Ascending aorta (tissue), 2 donors: ENCODE measurements around the gene DGKI. TPM values are rescaled to one million over a fixed set of nuclear protein-coding genes. Genes with fewer than 3 reads are reported as not detected.

Source experiments
- DNase-seq, 2 donors: peaks; one replicate each; pipeline ENCODE4 v3.0.0-alpha.2; 2019; ENCODE audit warnings: low spot score in 2 of 2
- H3K27ac ChIP-seq, 2 donors: fragments of 200-600 bp; sonication (generic); one replicate each; pipeline ENCODE4 v1.5.1; 2016 to 2017; ENCODE audit warnings: mild to moderate bottlenecking in 1 of 2
- H3K27me3 ChIP-seq: fragments of 200-600 bp; sonication (generic); one replicate; pipeline ENCODE4 v1.5.1; 2017
- H3K36me3 ChIP-seq, 2 donors: fragments of 200-600 bp; sonication (generic); one replicate each; pipeline ENCODE4 v1.5.1; 2016
- H3K4me1 ChIP-seq, 2 donors: fragments of 200-600 bp; sonication (generic); one replicate each; pipeline ENCODE4 v1.5.1; 2016 to 2017; ENCODE audit warnings: mild to moderate bottlenecking in 1 of 2
- H3K4me3 ChIP-seq, 2 donors: fragments of 200-600 bp; sonication (generic); one replicate each; pipeline ENCODE4 v1.5.1; 2016 to 2017; ENCODE audit warnings: mild to moderate bottlenecking in 1 of 2
- H3K9me3 ChIP-seq, 2 donors: fragments of 200-600 bp; sonication (generic); one replicate each; pipeline ENCODE4 v1.5.1; 2016
- intact Hi-C: fragments of 100-400 bp; cut with DNase I; formaldehyde crosslinking; loops from one replicate; pipeline ENCODE4 v1.15.1; 2023
- total RNA-seq: library from RNA; depleted of rRNA; stranded (reverse); fragments of >200 nt; gene quantifications from one replicate; pipeline ENCODE4 v1.1.0, GENCODE V29; 2016
- TF ChIP-seq, protein P1 (sequence below), 3 experiments: fragments of 200-600 bp in 2 of 3; fragments of 450-650 bp in 1 of 3; sonication (generic) in 2 of 3; IDR thresholded peaks; one replicate each; pipeline ENCODE4 v1.5.1; 2016 to 2019; ENCODE audit warnings: antibody characterized with exemption in 3 of 3, mild to moderate bottlenecking in 1 of 3, moderate library complexity in 1 of 3

The DGKI gene
- total RNA-seq, 1 donor from 2014 or later = 13.4 TPM

DNA sequence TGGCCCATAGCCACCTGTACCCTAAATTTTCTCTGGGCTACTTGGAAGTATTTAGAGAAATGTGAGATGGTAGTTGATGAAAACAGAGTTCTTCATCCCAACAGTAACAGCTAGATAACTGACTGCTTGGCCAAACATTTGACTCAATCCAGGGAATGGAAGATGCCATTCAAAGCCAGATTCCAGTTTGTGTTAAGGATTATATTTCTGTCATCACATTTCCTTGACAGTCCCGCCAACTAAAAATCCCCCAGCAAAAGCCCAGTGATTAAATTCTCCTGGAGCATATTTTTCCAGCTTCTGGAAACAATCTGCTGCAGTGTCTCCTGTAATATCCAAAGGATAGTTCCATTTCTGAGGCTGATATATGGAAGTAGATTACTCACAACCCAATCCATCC lies 457.9 kb downstream of the DGKI start:
- DNase-seq = no peak
- peaks cover 0 to 5% of the 10 kb centered on the region in 2 donors for H3K36me3 ChIP-seq
- intact Hi-C loops = no loop called here
- TF ChIP-seq, protein P1, sequence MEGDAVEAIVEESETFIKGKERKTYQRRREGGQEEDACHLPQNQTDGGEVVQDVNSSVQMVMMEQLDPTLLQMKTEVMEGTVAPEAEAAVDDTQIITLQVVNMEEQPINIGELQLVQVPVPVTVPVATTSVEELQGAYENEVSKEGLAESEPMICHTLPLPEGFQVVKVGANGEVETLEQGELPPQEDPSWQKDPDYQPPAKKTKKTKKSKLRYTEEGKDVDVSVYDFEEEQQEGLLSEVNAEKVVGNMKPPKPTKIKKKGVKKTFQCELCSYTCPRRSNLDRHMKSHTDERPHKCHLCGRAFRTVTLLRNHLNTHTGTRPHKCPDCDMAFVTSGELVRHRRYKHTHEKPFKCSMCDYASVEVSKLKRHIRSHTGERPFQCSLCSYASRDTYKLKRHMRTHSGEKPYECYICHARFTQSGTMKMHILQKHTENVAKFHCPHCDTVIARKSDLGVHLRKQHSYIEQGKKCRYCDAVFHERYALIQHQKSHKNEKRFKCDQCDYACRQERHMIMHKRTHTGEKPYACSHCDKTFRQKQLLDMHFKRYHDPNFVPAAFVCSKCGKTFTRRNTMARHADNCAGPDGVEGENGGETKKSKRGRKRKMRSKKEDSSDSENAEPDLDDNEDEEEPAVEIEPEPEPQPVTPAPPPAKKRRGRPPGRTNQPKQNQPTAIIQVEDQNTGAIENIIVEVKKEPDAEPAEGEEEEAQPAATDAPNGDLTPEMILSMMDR (IDR thresholded peaks at IDR 0.05) = no peak
- H3K27ac ChIP-seq = no peak overlapping the region
- no peaks in the 10 kb centered on the region for H3K9me3 ChIP-seq
- H3K27me3 ChIP-seq = no peaks in the 10 kb centered on the region
- H3K4me1 ChIP-seq = no peaks in the 10 kb centered on the region
- no peak overlapping the region for H3K4me3 ChIP-seq

DNA sequence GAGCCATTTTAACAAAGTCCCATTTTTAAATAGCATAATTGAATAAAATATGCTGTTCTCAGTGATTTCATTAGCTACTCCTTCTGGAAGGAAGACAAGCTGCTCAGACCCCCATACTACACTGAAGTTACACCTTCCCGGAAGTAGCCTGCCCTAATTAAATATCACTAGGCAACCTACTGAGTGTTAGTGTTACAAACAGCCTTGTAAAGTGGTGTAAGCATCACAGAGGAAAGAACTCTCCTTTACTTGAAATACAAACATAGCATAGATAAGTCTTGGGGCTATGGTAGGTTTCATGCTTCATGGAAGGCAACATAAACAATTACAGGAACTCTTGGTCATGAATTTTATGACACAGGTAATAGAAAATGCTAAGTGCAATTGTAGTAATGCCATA lies 459.8 kb downstream of the DGKI start:
- H3K27ac ChIP-seq = no peak overlapping the region
- no peaks in the 10 kb centered on the region for H3K27me3 ChIP-seq
- intact Hi-C loops = no loop called here
- H3K4me3 ChIP-seq = no peak overlapping the region
- no peaks in the 10 kb centered on the region for H3K9me3 ChIP-seq
- TF ChIP-seq, protein P1 (IDR thresholded peaks at IDR 0.05) = no peak
- peaks cover 0 to 5% of the 10 kb centered on the region in 2 donors for H3K36me3 ChIP-seq
- H3K4me1 ChIP-seq = no peaks in the 10 kb centered on the region
- DNase-seq = no peak

DNA sequence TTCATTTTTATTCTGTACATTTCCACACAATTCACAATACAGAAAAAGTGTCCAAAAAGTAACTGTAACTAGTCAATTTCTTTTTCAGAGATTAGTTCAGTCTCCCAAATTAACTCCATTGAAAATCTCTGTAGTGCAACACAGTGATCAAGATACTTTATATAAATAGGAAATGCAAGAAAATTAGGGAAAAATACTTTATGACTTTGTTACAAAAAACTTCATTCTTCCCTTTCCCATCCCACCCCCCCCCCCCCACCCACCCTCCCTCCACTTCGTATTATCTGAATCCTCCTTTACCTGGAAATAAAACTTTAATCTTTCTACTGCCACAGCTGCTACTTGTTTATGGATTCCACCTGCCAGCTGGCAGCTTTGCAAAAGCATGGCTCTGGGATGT lies 465.7 kb downstream of the DGKI start:
- intact Hi-C loops = no loop called here
- H3K4me3 ChIP-seq = no peak overlapping the region
- no peak for DNase-seq
- no peak overlapping the region for H3K27ac ChIP-seq
- no peaks in the 10 kb centered on the region for H3K4me1 ChIP-seq
- H3K27me3 ChIP-seq = no peaks in the 10 kb centered on the region
- H3K9me3 ChIP-seq = peaks cover 0 to 14% of the 10 kb centered on the region in 2 donors
- TF ChIP-seq, protein P1 (IDR thresholded peaks at IDR 0.05) = no peak
- H3K36me3 ChIP-seq = no peaks in the 10 kb centered on the region

DNA sequence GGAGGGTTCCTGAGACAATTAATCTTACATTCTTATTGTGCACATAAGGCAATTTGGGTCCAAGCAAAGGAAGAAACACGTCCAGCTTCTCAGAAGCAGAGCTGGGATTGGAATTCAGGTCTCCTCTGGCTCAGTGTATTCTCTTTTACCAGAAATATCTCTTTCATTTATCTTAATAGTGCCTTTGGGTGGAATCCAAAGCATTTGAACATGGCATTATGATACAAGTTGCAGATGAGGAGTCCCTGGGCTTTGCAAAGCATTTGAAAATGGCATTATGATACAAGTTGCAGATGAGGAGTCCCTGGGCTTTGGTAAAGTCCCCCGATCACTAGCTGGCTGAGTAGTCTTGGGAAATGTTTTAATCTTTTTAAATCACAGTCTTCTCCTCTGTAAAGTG lies 473.3 kb downstream of the DGKI start:
- intact Hi-C loops = no loop called here
- DNase-seq = no peak
- H3K27ac ChIP-seq = no peak overlapping the region
- H3K36me3 ChIP-seq = no peaks in the 10 kb centered on the region
- no peak overlapping the region for H3K4me3 ChIP-seq
- H3K9me3 ChIP-seq = peaks cover 0 to 10% of the 10 kb centered on the region in 2 donors
- TF ChIP-seq, protein P1 (IDR thresholded peaks at IDR 0.05) = no peak
- no peaks in the 10 kb centered on the region for H3K27me3 ChIP-seq
- no peaks in the 10 kb centered on the region for H3K4me1 ChIP-seq

DNA sequence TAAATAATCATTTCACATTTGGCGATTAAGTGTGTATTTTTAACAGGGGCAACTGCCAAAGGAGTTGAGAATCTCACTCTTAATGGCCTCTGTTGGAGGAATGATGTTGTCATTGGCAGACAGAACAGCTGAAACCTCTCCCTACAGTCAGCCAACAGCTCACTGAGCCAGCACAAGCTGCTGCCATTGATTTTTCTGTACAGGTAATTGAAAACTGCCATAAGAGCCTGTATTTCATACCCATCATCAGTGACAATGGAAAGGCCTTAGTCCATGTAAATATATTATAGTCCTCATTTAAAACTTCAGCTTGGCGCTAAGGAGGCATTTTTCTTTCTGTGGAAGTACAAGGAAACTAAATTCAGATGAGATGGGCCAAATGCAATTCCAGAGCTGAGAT lies 475.2 kb downstream of the DGKI start:
- Histone ChIP-seq H3K27me3 (no peaks in the 10 kb centered on the region), H3K27ac (no peak overlapping the region), H3K4me3 (no peak overlapping the region), H3K9me3 (no peaks in the 10 kb centered on the region), H3K4me1 (no peaks in the 10 kb centered on the region), H3K36me3 (no peaks in the 10 kb centered on the region)
- no peak for DNase-seq
- TF ChIP-seq, protein P1 (IDR thresholded peaks at IDR 0.05) = no peak
- intact Hi-C loops = no loop called here

DNA sequence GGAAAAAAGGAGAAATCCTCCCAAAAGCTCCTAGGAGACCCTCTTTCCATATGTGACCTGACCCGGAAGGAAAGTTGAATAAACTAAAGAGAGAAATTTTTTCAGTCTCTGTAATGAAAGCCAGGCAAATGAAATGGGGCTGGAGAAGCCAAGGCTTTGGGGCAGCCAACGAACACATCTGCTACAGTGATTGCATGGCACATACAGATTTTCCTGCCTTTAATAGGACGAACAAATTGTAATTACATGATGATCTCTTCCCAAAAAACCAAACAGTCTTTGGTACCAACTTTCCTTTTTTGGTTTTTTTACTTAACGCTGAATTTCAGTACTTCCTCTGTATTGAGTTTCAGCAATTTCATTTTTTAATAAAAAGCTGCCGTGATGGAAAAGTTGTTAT lies 479.8 kb downstream of the DGKI start:
- H3K4me1 ChIP-seq = no peaks in the 10 kb centered on the region
- TF ChIP-seq, protein P1 (IDR thresholded peaks at IDR 0.05) = no peak
- no peaks in the 10 kb centered on the region for H3K27me3 ChIP-seq
- no peaks in the 10 kb centered on the region for H3K36me3 ChIP-seq
- H3K4me3 ChIP-seq = no peak overlapping the region
- intact Hi-C loops = no loop called here
- no peak overlapping the region for H3K27ac ChIP-seq
- no peaks in the 10 kb centered on the region for H3K9me3 ChIP-seq
- no peak for DNase-seq
